K562 (cell line): Measurements from ENCODE around the gene GPATCH2L. TPM values are rescaled to one million over a fixed set of nuclear protein-coding genes. Genes with fewer than 3 reads are reported as not detected.

Experiments used
- FOXM1 ChIP-seq, 2 experiments: fragments of 450-650 bp in 1 of 2; sonication (generic) in 1 of 2; formaldehyde crosslinking in 1 of 2; IDR thresholded peaks; 2 replicates each; pipeline versions ENCODE4 v1.6.1 to v1.9.0; 2017 to 2022; ENCODE audit warnings: low read depth in 2 of 2, mild to moderate bottlenecking in 2 of 2, missing genetic modification reagents in 1 of 2, moderate library complexity in 1 of 2
- GMEB1 ChIP-seq: fragments of 250-450 bp; sonication (Bioruptor Pico); IDR thresholded peaks from 2 replicates; pipeline ENCODE4 v1.4.0; 2020; ENCODE audit warnings: mild to moderate bottlenecking
- MCM3 ChIP-seq: fragments of 450-650 bp; IDR thresholded peaks from 2 replicates; pipeline ENCODE4 v1.6.1; 2016
- MEIS2 ChIP-seq: fragments of 450-650 bp; IDR thresholded peaks from 2 replicates; pipeline ENCODE4 v1.6.1; 2014; ENCODE audit warnings: mild to moderate bottlenecking; ENCODE audit not compliant: partially characterized antibody
- NR2C1 ChIP-seq, 2 experiments: fragments of 450-650 bp; IDR thresholded peaks; 2 replicates each; pipeline ENCODE4 v1.6.1; 2017; ENCODE audit warnings: mild to moderate bottlenecking in 2 of 2, antibody characterized with exemption in 1 of 2, inconsistent platforms in 1 of 2, missing compliant biosample characterization in 1 of 2, missing genetic modification characterization in 1 of 2
- REST ChIP-seq, 2 experiments: fragments of 450-650 bp; formaldehyde crosslinking in 1 of 2; IDR thresholded peaks; 2 replicates each; pipeline versions ENCODE4 v1.4.0 to v1.6.1; 2014 to 2020; ENCODE audit warnings: mild to moderate bottlenecking in 2 of 2, borderline replicate concordance in 1 of 2, low read depth in 1 of 2
- SOX6 ChIP-seq: fragments of 450-650 bp; IDR thresholded peaks from 2 replicates; pipeline ENCODE4 v1.6.1; 2014; ENCODE audit warnings: mild to moderate bottlenecking
- TBL1XR1 ChIP-seq, 2 experiments: IDR thresholded peaks; 2 replicates each; pipeline ENCODE4 v1.6.1; 2012; ENCODE audit warnings: improper control_type of control experiment in 2 of 2, low read length in 2 of 2, mild to moderate bottlenecking in 1 of 2
- UBTF ChIP-seq, 2 experiments: IDR thresholded peaks; 2 replicates each; pipeline ENCODE4 v1.6.1; 2012; ENCODE audit warnings: improper control_type of control experiment in 2 of 2, low read depth in 2 of 2, low read length in 2 of 2, borderline replicate concordance in 1 of 2
- ZNF398 ChIP-seq: fragments of 250-450 bp; sonication (Bioruptor Pico); IDR thresholded peaks from 2 replicates; pipeline ENCODE4 v1.8.0; 2021; ENCODE audit warnings: moderate library complexity, mild to moderate bottlenecking, inconsistent platforms
- polyA plus RNA-seq, 8 experiments: library from polyadenylated mRNA; depleted of rRNA in 4 of 8; stranded (reverse) in 5 of 8; unstranded in 3 of 8; fragments of >200 nt; fragmentation: Nextera tagmentation in 2 of 8; fragmentation: Illumina TruSeq in 1 of 8; extraction: Ambion mirVana in 2 of 8; extraction: Trizol in 1 of 8; gene quantifications; 2 replicates each; pipeline versions ENCODE4 v1.2.1 to v1.2.3, GENCODE V29; 2011 to 2014; ENCODE audit warnings: inconsistent platforms in 1 of 8, missing spikeins in 1 of 8
- total RNA-seq, 7 experiments: library from RNA; depleted of rRNA in 6 of 7; stranded (reverse); fragments of >200 nt in 6 of 7; fragmentation: Illumina TruSeq in 2 of 7; extraction: Trizol in 2 of 7; gene quantifications; 2 replicates each; pipeline versions ENCODE4 v1.2.1 to v1.2.3, GENCODE V29; 2011 to 2021; ENCODE audit warnings: low replicate concordance in 1 of 7

Gene GPATCH2L
- total and polyA plus RNA-seq, 9 of the 15 experiments (the other 6 are each of a cell fraction or from before 2014, with no cell fraction given), result 13.1 to 39.6 (median 20.0) TPM

- 0 out of 4 replicates have a peak, but pooled peaks of 1 of the 2 experiments have one; percentile 12 for TF ChIP-seq UBTF (IDR thresholded peaks at IDR 0.05; ENCODE audit: borderline replicate concordance in 1 of 2, low read depth in 2 of 2, low read length in 2 of 2)
- no peak for TF ChIP-seq GMEB1 (CRISPR knock-in tag)
- TF ChIP-seq MEIS2, result no peak
- TF ChIP-seq MCM3, result no peak
- peak; percentile 18 to 86; a peak in 2 of 4 replicates for TF ChIP-seq TBL1XR1 (IDR thresholded peaks at IDR 0.05; ENCODE audit: low read length in 2 of 2)
- 0 out of 2 replicates have a peak, but pooled peaks have one; percentile 55 for TF ChIP-seq FOXM1 (IDR thresholded peaks at IDR 0.05; ENCODE audit: low read depth)
- TF ChIP-seq FOXM1 (CRISPR knock-in tag; IDR thresholded peaks at IDR 0.05; ENCODE audit: low read depth), result no peak
- TF ChIP-seq SOX6, result peak; percentile 65
- TF ChIP-seq NR2C1 (IDR thresholded peaks at IDR 0.05), result 0 out of 2 replicates have a peak, but pooled peaks have one; percentile 12
- no peak for TF ChIP-seq NR2C1 (tag; IDR thresholded peaks at IDR 0.05)
- peak; percentile 16; the same call in 1 of the 2 replicates for TF ChIP-seq REST (IDR thresholded peaks at IDR 0.05; ENCODE audit: borderline replicate concordance)
- no peak for TF ChIP-seq REST (CRISPR knock-in tag; IDR thresholded peaks at IDR 0.05; ENCODE audit: low read depth)
- no peak for TF ChIP-seq ZNF398 (CRISPR knock-in tag)
These were observed 105.5 kb downstream of the GPATCH2L start (continued) for GRCh38 chr14:76257111-76257803.
